HEK293T (cell line): ENCODE measurements around the gene DCDC2B.

ENCODE experiments used
- CTCF ChIA-PET: fragments of 350-600 bp; formaldehyde crosslinking; extraction: SDS; loops from one replicate; lab custom pipeline; 2021; ENCODE audit warnings: antibody characterized with exemption, inconsistent platforms; lab: Yijun Ruan, JAX
- POLR2A ChIA-PET: fragments of 350-600 bp; formaldehyde crosslinking; extraction: SDS; loops from one replicate; lab custom pipeline; 2020; ENCODE audit warnings: antibody characterized with exemption, inconsistent platforms; lab: Yijun Ruan, JAX
- DNase-seq: peaks from one replicate; pipeline ENCODE4 v3.0.0; 2012; ENCODE audit warnings: mixed read lengths; ENCODE audit errors: extremely low spot score
- ARNT ChIP-seq: fragments of 450-650 bp; IDR thresholded peaks from 2 replicates; pipeline ENCODE4 v1.6.1; 2017; ENCODE audit warnings: mild to moderate bottlenecking
- BHLHE40 ChIP-seq: fragments of 450-650 bp; IDR thresholded peaks from 2 replicates; pipeline ENCODE4 v1.6.1; 2016; ENCODE audit warnings: mild to moderate bottlenecking, moderate library complexity, borderline replicate concordance
- CTBP1 ChIP-seq: fragments of 450-650 bp; IDR thresholded peaks from 2 replicates; pipeline ENCODE4 v1.6.1; 2016; ENCODE audit warnings: borderline replicate concordance
- ELF4 ChIP-seq: fragments of 450-650 bp; IDR thresholded peaks from 2 replicates; pipeline ENCODE4 v1.6.1; 2017; ENCODE audit warnings: antibody characterized with exemption
- FOXA1 ChIP-seq: fragments of 450-650 bp; IDR thresholded peaks from 2 replicates; pipeline ENCODE4 v1.6.1; 2016; ENCODE audit warnings: mild to moderate bottlenecking
- FOXK2 ChIP-seq: fragments of 450-650 bp; IDR thresholded peaks from 2 replicates; pipeline ENCODE4 v1.6.1; 2016; ENCODE audit warnings: mild to moderate bottlenecking
- FOXM1 ChIP-seq: fragments of 450-650 bp; IDR thresholded peaks from 2 replicates; pipeline ENCODE4 v1.6.1; 2017; ENCODE audit warnings: mild to moderate bottlenecking, borderline replicate concordance
- HDGF ChIP-seq: fragments of 450-650 bp; IDR thresholded peaks from 2 replicates; pipeline ENCODE4 v1.6.1; 2017; ENCODE audit warnings: antibody characterized with exemption, borderline replicate concordance
- L3MBTL2 ChIP-seq: fragments of 450-650 bp; conservative IDR thresholded peaks from 2 replicates; pipeline ENCODE4 v1.6.1; 2016; ENCODE audit warnings: mild to moderate bottlenecking
- LEF1 ChIP-seq: fragments of 450-650 bp; IDR thresholded peaks from 2 replicates; pipeline ENCODE4 v1.6.1; 2017; ENCODE audit warnings: mild to moderate bottlenecking, borderline replicate concordance
- NFRKB ChIP-seq: fragments of 450-650 bp; IDR thresholded peaks from 2 replicates; pipeline ENCODE4 v1.6.1; 2016; ENCODE audit warnings: mild to moderate bottlenecking, moderate library complexity
- PKNOX1 ChIP-seq: fragments of 450-650 bp; IDR thresholded peaks from 2 replicates; pipeline ENCODE4 v1.6.1; 2016
- SP1 ChIP-seq: fragments of 450-650 bp; IDR thresholded peaks from 2 replicates; pipeline ENCODE4 v1.6.1; 2017
- SUZ12 ChIP-seq: fragments of 450-650 bp; IDR thresholded peaks from 2 replicates; pipeline ENCODE4 v1.6.1; 2016; ENCODE audit warnings: mild to moderate bottlenecking
- TARDBP ChIP-seq: fragments of 450-650 bp; IDR thresholded peaks from 2 replicates; pipeline ENCODE4 v1.6.1; 2016
- ZNF384 ChIP-seq: fragments of 450-650 bp; IDR thresholded peaks from 2 replicates; pipeline ENCODE4 v1.6.1; 2016

DCDC2B gene

GRCh38 chr1:32179193-32179442, 29.8 kb upstream of the DCDC2B start:
- DNase-seq, result no peak
- ChIA-PET CTCF (interaction anchor here (0.6 to 1.2 kb wide), 2 partner anchors 37 to 615 kb away, joined by 3 read pairs; no protein-coding TSS in a partner anchor), POLR2A (interaction anchor here (0.6 to 3.6 kb wide), 29 partner anchors 8 to 534 kb away, joined by 3 to 28 read pairs (median 4); partner anchors contain the start of genes BSDC1, CCDC28B, IQCC and KPNA6)
- no peak for TF ChIP-seq FOXM1
- no peak for TF ChIP-seq BHLHE40
- no peak for TF ChIP-seq FOXK2
- no peak for TF ChIP-seq NFRKB
- no peak for TF ChIP-seq SUZ12
- TF ChIP-seq LEF1, result no peak
- no peak for TF ChIP-seq HDGF
- TF ChIP-seq ARNT, result no peak
- no peak for TF ChIP-seq ELF4

GRCh38 chr1:32179443-32180185, 29.3 kb upstream of the DCDC2B start, which contains the start of gene TXLNA:
TSS of gene TXLNA (plus strand) at chr1:32179675. CDS start at chr1:32180346, 671 bp downstream.
- POLR2A ChIA-PET, result interaction anchor here (0.6 to 3.6 kb wide), 31 partner anchors 8 to 535 kb away, joined by 3 to 28 read pairs (median 4); partner anchors contain the start of genes BSDC1, CCDC28B, IQCC and KPNA6

GRCh38 chr1:32180186-32181060, 28.5 kb upstream of the DCDC2B start:
- TF ChIP-seq ELF4, result 0 out of 2 replicates have a peak, but pooled peaks have one; percentile 38
- no peak for TF ChIP-seq TARDBP
- TF ChIP-seq BHLHE40, result no peak
- TF ChIP-seq L3MBTL2, result no peak; the same call in 1 of the 2 replicates
- TF ChIP-seq NFRKB, result no peak
- TF ChIP-seq HDGF, result no peak
- no peak for TF ChIP-seq LEF1
- ChIA-PET POLR2A (interaction anchor here (0.7 to 3.6 kb wide), 15 partner anchors 12 to 535 kb away, joined by 3 to 28 read pairs (median 5); partner anchors contain the start of genes BSDC1, CCDC28B, IQCC and KPNA6), CTCF (interaction anchor here (0.6 to 1.2 kb wide), 2 partner anchors 11 to 35 kb away, joined by 3 read pairs; no protein-coding TSS in a partner anchor)
- DNase-seq, result peak; percentile 72

More at GRCh38 chr1:32179443-32180185, 29.3 kb upstream of the DCDC2B start, which contains the start of gene TXLNA:
- DNase-seq, result peak; percentile 100
- TF ChIP-seq FOXM1 (peak; percentile 25; the same call in 1 of the 2 replicates), HDGF (no peak), L3MBTL2 (peak; percentile 99), PKNOX1 (peak; percentile 91), CTBP1 (no peak), NFRKB (no peak), ELF4 (peak; percentile 54), LEF1 (peak; percentile 93), TARDBP (peak; percentile 99), ARNT (peak; percentile 59; the same call in 1 of the 2 replicates)
- CTCF ChIA-PET, result interaction anchor here (0.6 to 1.2 kb wide), 2 partner anchors 36 to 616 kb away, joined by 3 read pairs; no protein-coding TSS in a partner anchor

GRCh38 chr1:32181065-32181464, 27.8 kb upstream of the DCDC2B start:
- TF ChIP-seq TARDBP, result no peak
- DNase-seq, result no peak
- ChIA-PET CTCF (interaction anchor here (0.6 kb wide), 1 partner anchor 10 kb away, joined by 3 read pairs; no protein-coding TSS in a partner anchor), POLR2A (interaction anchor here (0.8 to 3.6 kb wide), 3 partner anchors 19 to 73 kb away, joined by 3 to 28 read pairs (median 3); partner anchors contain the start of genes CCDC28B and KPNA6)

- ChIA-PET POLR2A (interaction anchor here (0.8 to 3.6 kb wide), 2 partner anchors 18 to 74 kb away, joined by 3 to 28 read pairs; partner anchors contain the start of genes CCDC28B and KPNA6), CTCF (interaction anchor here (0.7 kb wide), 1 partner anchor 481 kb away, joined by 3 read pairs; no protein-coding TSS in a partner anchor)
- TF ChIP-seq SUZ12, result no peak
- no peak for TF ChIP-seq TARDBP
- TF ChIP-seq FOXK2, result no peak
- no peak for TF ChIP-seq L3MBTL2
- no peak for TF ChIP-seq FOXA1
- no peak for TF ChIP-seq ARNT
- no peak for TF ChIP-seq BHLHE40
- TF ChIP-seq NFRKB, result no peak
- TF ChIP-seq ELF4, result no peak
- no peak for TF ChIP-seq CTBP1
- no peak for TF ChIP-seq SP1
- TF ChIP-seq HDGF, result no peak
- TF ChIP-seq PKNOX1, result no peak
- TF ChIP-seq LEF1, result no peak
- TF ChIP-seq FOXM1, result no peak
- TF ChIP-seq ZNF384, result no peak
- no peak for DNase-seq
These were observed 27.3 kb upstream of the DCDC2B start for GRCh38 chr1:32181563-32181962.

GRCh38 chr1:32182060-32182459, 26.8 kb upstream of the DCDC2B start:
- ChIA-PET CTCF (interaction anchor here (0.7 kb wide), 1 partner anchor 482 kb away, joined by 3 read pairs; no protein-coding TSS in a partner anchor), POLR2A (interaction anchor here (0.8 kb wide), 1 partner anchor 74 kb away, joined by 3 read pairs; the partner anchor contains the start of gene KPNA6)
- no peak for TF ChIP-seq FOXM1
- no peak for TF ChIP-seq TARDBP
- TF ChIP-seq ARNT, result no peak
- TF ChIP-seq SUZ12, result no peak
- TF ChIP-seq PKNOX1, result no peak
- no peak for TF ChIP-seq FOXK2
- no peak for TF ChIP-seq ELF4
- no peak for TF ChIP-seq CTBP1
- no peak for TF ChIP-seq LEF1
- TF ChIP-seq FOXA1, result no peak
- no peak for TF ChIP-seq SP1
- TF ChIP-seq NFRKB, result no peak
- TF ChIP-seq HDGF, result no peak
- TF ChIP-seq BHLHE40, result no peak
- TF ChIP-seq L3MBTL2, result no peak
- DNase-seq, result no peak
